H9 (cell line): ENCODE data around the gene TAOK1. TPM values are rescaled to one million over a fixed set of nuclear protein-coding genes. Genes with fewer than 3 reads are reported as not detected.

Source experiments
- DNase-seq: peaks from one replicate; pipeline ENCODE4 v3.0.0-alpha.2; 2017
- H2AFZ ChIP-seq: one replicate; pipeline ENCODE4 v1.6.1; 2013; ENCODE audit warnings: mild to moderate bottlenecking, low read length, control low read depth, moderate library complexity
- H2AK5ac ChIP-seq: 2 replicates; pipeline ENCODE4 v1.6.1; 2013; ENCODE audit warnings: low read length, control low read depth, mixed read lengths; ENCODE audit not compliant: insufficient read length
- H2BK120ac ChIP-seq: one replicate; pipeline ENCODE4 v1.6.1; 2013; ENCODE audit warnings: low read depth, mild to moderate bottlenecking, low read length, control low read depth, inconsistent platforms; ENCODE audit not compliant: poor library complexity, severe bottlenecking
- H2BK12ac ChIP-seq: 2 replicates; pipeline ENCODE4 v1.6.1; 2013; ENCODE audit warnings: low read length, control low read depth, mixed read lengths, low read depth; ENCODE audit not compliant: insufficient read length
- H2BK15ac ChIP-seq: 2 replicates; pipeline ENCODE4 v1.6.1; 2013; ENCODE audit warnings: low read depth, low read length, control low read depth
- H2BK20ac ChIP-seq: one replicate; pipeline ENCODE4 v1.6.1; 2013; ENCODE audit warnings: low read depth, mild to moderate bottlenecking, low read length, control low read depth, inconsistent platforms; ENCODE audit not compliant: poor library complexity, severe bottlenecking
- H2BK5ac ChIP-seq: 2 replicates; pipeline ENCODE4 v1.6.1; 2013; ENCODE audit warnings: low read length, control low read depth, mixed read lengths; ENCODE audit not compliant: insufficient read length
- H3K14ac ChIP-seq: 2 replicates; pipeline ENCODE4 v1.6.1; 2013; ENCODE audit warnings: low read length, control low read depth; ENCODE audit not compliant: insufficient read depth
- H3K18ac ChIP-seq: 2 replicates; pipeline ENCODE4 v1.6.1; 2013; ENCODE audit warnings: low read depth, mild to moderate bottlenecking, mixed read lengths, low read length, control low read depth; ENCODE audit not compliant: insufficient read length
- H3K23ac ChIP-seq: 2 replicates; pipeline ENCODE4 v1.6.1; 2013; ENCODE audit warnings: low read length, control low read depth, mixed read lengths, low read depth; ENCODE audit not compliant: insufficient read length
- H3K23me2 ChIP-seq: 2 replicates; pipeline ENCODE4 v1.6.1; 2013; ENCODE audit warnings: low read depth, mild to moderate bottlenecking, mixed read lengths, low read length, control low read depth; ENCODE audit not compliant: insufficient read length, poor library complexity, severe bottlenecking
- H3K27ac ChIP-seq: 2 replicates; pipeline ENCODE4 v1.5.1; 2013; ENCODE audit warnings: low read length, control low read depth, mixed read lengths, low read depth; ENCODE audit not compliant: insufficient read length
- H3K27me3 ChIP-seq: 2 replicates; pipeline ENCODE4 v1.6.1; 2013; ENCODE audit warnings: low read length, control low read depth, inconsistent platforms; ENCODE audit not compliant: insufficient read depth
- H3K4ac ChIP-seq: 2 replicates; pipeline ENCODE4 v1.6.1; 2013; ENCODE audit warnings: low read depth, mild to moderate bottlenecking, control low read depth, inconsistent platforms, low read length, moderate library complexity
- H3K4me1 ChIP-seq: 2 replicates; pipeline ENCODE4 v1.6.1; 2013; ENCODE audit warnings: low read length, control low read depth, inconsistent platforms; ENCODE audit not compliant: insufficient read depth
- H3K4me2 ChIP-seq: 2 replicates; pipeline ENCODE4 v1.6.1; 2013; ENCODE audit warnings: low read length, control low read depth, mixed read lengths; ENCODE audit not compliant: insufficient read length, insufficient read depth
- H3K56ac ChIP-seq: 2 replicates; pipeline ENCODE4 v1.6.1; 2013; ENCODE audit warnings: low read depth, mild to moderate bottlenecking, mixed read lengths, low read length, control low read depth; ENCODE audit not compliant: insufficient read length
- H3K79me1 ChIP-seq: 2 replicates; pipeline ENCODE4 v1.6.1; 2013; ENCODE audit warnings: low read depth, mild to moderate bottlenecking, moderate library complexity, low read length, control low read depth, inconsistent platforms; ENCODE audit not compliant: insufficient read depth, poor library complexity, severe bottlenecking
- H3K79me2 ChIP-seq: 2 replicates; pipeline ENCODE4 v1.6.1; 2013; ENCODE audit warnings: low read length, control low read depth, inconsistent platforms; ENCODE audit not compliant: insufficient read depth
- H3K9ac ChIP-seq: 2 replicates; pipeline ENCODE4 v1.6.1; 2013; ENCODE audit warnings: low read length, control low read depth, mixed read lengths; ENCODE audit not compliant: insufficient read length; ENCODE audit errors: extremely low read depth
- H3K9me3 ChIP-seq: one replicate; pipeline ENCODE4 v1.6.1; 2013; ENCODE audit warnings: low read depth, low read length, inconsistent platforms; ENCODE audit not compliant: control insufficient read depth
- H3T11ph ChIP-seq: one replicate; pipeline ENCODE4 v1.6.1; 2013; ENCODE audit warnings: mild to moderate bottlenecking, low read length, control low read depth, inconsistent platforms
- H4K20me1 ChIP-seq: one replicate; pipeline ENCODE4 v1.6.1; 2013; ENCODE audit not compliant: control insufficient read depth, insufficient read length, insufficient read depth
- H4K5ac ChIP-seq: 2 replicates; pipeline ENCODE4 v1.6.1; 2013; ENCODE audit warnings: low read depth, mild to moderate bottlenecking, mixed read lengths, low read length, control low read depth; ENCODE audit not compliant: insufficient read length
- H4K8ac ChIP-seq: replicated peaks from 2 replicates; pipeline ENCODE4 v1.6.1; 2013; ENCODE audit warnings: low read length, control low read depth, mixed read lengths, low read depth; ENCODE audit not compliant: insufficient read length
- H4K91ac ChIP-seq: 2 replicates; pipeline ENCODE4 v1.6.1; 2013; ENCODE audit warnings: low read depth, mild to moderate bottlenecking, moderate library complexity, mixed read lengths, low read length, control low read depth; ENCODE audit not compliant: insufficient read length
- H3K27ac Mint-ChIP-seq, 3 experiments: 2 replicates in 2 of 3; 3 replicates in 1 of 3; pipeline ENCODE4 v1.8.0; 2020 to 2021; ENCODE audit warnings: mixed read lengths in 3 of 3, mild to moderate bottlenecking in 1 of 3, moderate library complexity in 1 of 3
- H3K27me3 Mint-ChIP-seq: 2 replicates; pipeline ENCODE4 v1.8.0; 2021; ENCODE audit warnings: low read depth, mild to moderate bottlenecking, moderate library complexity, mixed read lengths
- H3K36me3 Mint-ChIP-seq, 3 experiments: 2 replicates in 2 of 3; 3 replicates in 1 of 3; pipeline ENCODE4 v1.8.0; 2020 to 2021; ENCODE audit warnings: low read depth in 3 of 3, mixed read lengths in 3 of 3; ENCODE audit not compliant: insufficient read depth in 1 of 3
- H3K4me1 Mint-ChIP-seq, 2 experiments: 2 replicates each; pipeline ENCODE4 v1.8.0; 2020; ENCODE audit warnings: mixed read lengths in 2 of 2
- H3K4me3 Mint-ChIP-seq, 2 experiments: 2 replicates in 1 of 2; 3 replicates in 1 of 2; pipeline ENCODE4 v1.8.0; 2020 to 2021; ENCODE audit warnings: mild to moderate bottlenecking in 2 of 2, mixed read lengths in 2 of 2, moderate library complexity in 1 of 2
- H3K9me3 Mint-ChIP-seq, 2 experiments: 2 replicates in 1 of 2; 3 replicates in 1 of 2; pipeline ENCODE4 v1.8.0; 2020; ENCODE audit warnings: mild to moderate bottlenecking in 2 of 2, mixed read lengths in 2 of 2, moderate library complexity in 1 of 2
- CTCF ChIP-seq: fragments of 200-600 bp; sonication (generic); conservative IDR thresholded peaks from 3 replicates; pipeline ENCODE4 v1.8.0; 2021; ENCODE audit warnings: antibody characterized with exemption, mild to moderate bottlenecking
- WGBS: extraction: QIAGEN DNeasy Blood & Tissue Kit; methylation state at CpG from one replicate; pipeline ENCODE4 v1.1.7; 2013; ENCODE audit warnings: missing lambda C conversion rate, low lambda C conversion rate, mixed read lengths; ENCODE audit not compliant: insufficient read length; ENCODE audit errors: extremely low coverage; 5-methylcytosine and 5-hydroxymethylcytosine counted together
- total RNA-seq: library from RNA; stranded (reverse); gene quantifications from 2 replicates; pipeline ENCODE4 v1.2.1, GENCODE V29; 2021

The TAOK1 gene
- total RNA-seq, 1 experiment from 2014 or later = 93.0 TPM

GRCh38 chr17:29588017-29588561 is 197.9 kb downstream of the TAOK1 start:
- Histone ChIP-seq H3K4me1 (peaks cover 15% of the 10 kb centered on the region; the same call in 1 of the 2 replicates), H3K9ac (peak overlapping the region; percentile 0)

More at GRCh38 chr17:29588017-29588561, 197.9 kb downstream of the TAOK1 start:
- Histone ChIP-seq H2AK5ac (no peak overlapping the region), H2BK20ac (no peak overlapping the region), H3K4me2 (peak overlapping the region; percentile 76), H3K14ac (no peak overlapping the region), H4K20me1 (no peaks in the 10 kb centered on the region), H2BK5ac (no peak overlapping the region), H3K79me1 (peaks cover 4% of the 10 kb centered on the region), H2BK120ac (no peak overlapping the region), H4K91ac (no peak overlapping the region), H4K8ac (no peak overlapping the region), H3K23me2 (peaks cover 34% of the 10 kb centered on the region), H3K79me2 (peaks cover 23% of the 10 kb centered on the region; the same call in 1 of the 2 replicates), H3K18ac (no peak overlapping the region), H3K23ac (no peak overlapping the region), H3K56ac (no peak overlapping the region), H3T11ph (no peak overlapping the region), H2BK12ac (no peak overlapping the region), H3K9me3 (no peaks in the 10 kb centered on the region), H4K5ac (no peak overlapping the region), H2AFZ (no peak overlapping the region), H3K27me3 (no peaks in the 10 kb centered on the region), H2BK15ac (no peak overlapping the region), H3K4ac (no peak overlapping the region), H3K27ac (no peak overlapping the region)
- WGBS = no CpG with 5 or more reads among the region's 8 CpGs
- Mint-ChIP-seq H3K27ac (no peak overlapping the region), H3K9me3 (no peaks in the 10 kb centered on the region), H3K4me1 (peaks cover 52 to 66% of the 10 kb centered on the region in 2 experiments), H3K27me3 (peaks cover 3% of the 10 kb centered on the region; the same call in 1 of the 2 replicates), H3K36me3 (peaks cover 5 to 9% (median 7%) of the 10 kb centered on the region in 3 experiments; a peak in 6 of 7 replicates), H3K4me3 (peak overlapping the region; percentile 78 to 87)
- DNase-seq = no peak
- TF ChIP-seq CTCF = no peak
